Muscle layer of colon (tissue), 2 donors: ENCODE results near the gene KIF11.

Experiments
- H3K27ac ChIP-seq: one replicate; pipeline ENCODE4 v1.7.0; 2013; ENCODE audit warnings: low read depth, mild to moderate bottlenecking, low read length, moderate library complexity
- H3K27me3 ChIP-seq, 2 donors: one replicate each; pipeline ENCODE4 v1.7.0; 2013; ENCODE audit warnings: low read length in 2 of 2, mild to moderate bottlenecking in 2 of 2; ENCODE audit not compliant: insufficient read depth in 2 of 2, control insufficient read depth in 1 of 2
- H3K36me3 ChIP-seq: one replicate; pipeline ENCODE4 v1.7.0; 2013; ENCODE audit warnings: mild to moderate bottlenecking, low read length; ENCODE audit not compliant: insufficient read depth
- H3K4me1 ChIP-seq: one replicate; pipeline ENCODE4 v1.7.0; 2013; ENCODE audit warnings: mild to moderate bottlenecking, low read length; ENCODE audit not compliant: insufficient read depth
- H3K4me3 ChIP-seq, 2 donors: one replicate each; pipeline ENCODE4 v1.7.0; 2013; ENCODE audit warnings: low read length in 2 of 2, low read depth in 1 of 2, mild to moderate bottlenecking in 1 of 2, moderate library complexity in 1 of 2
- H3K9ac ChIP-seq: one replicate; pipeline ENCODE4 v1.7.0; 2013; ENCODE audit warnings: low read length
- H3K9me3 ChIP-seq: one replicate; pipeline ENCODE4 v1.7.0; 2013; ENCODE audit warnings: mild to moderate bottlenecking, low read length
- donor health status: abdominal sarcoma.
- donor health status: Adenocarcinoma of cecum.

The KIF11 gene

GRCh38 chr10:92592761-92593618 lies at the start of gene KIF11:
KIF11 (plus strand) TSS chr10:92593130; CDS start chr10:92593376, 246 bp downstream.
- Histone ChIP-seq H3K36me3 (no peaks in the 10 kb centered on the region), H3K4me1 (peaks cover 5% of the 10 kb centered on the region), H3K9ac (peak within 1 kb of the TSS; percentile 39), H3K27me3 (no peaks in the 10 kb centered on the region), H3K4me3 (peak within 1 kb of the TSS; percentile 61 to 69), H3K27ac (peak within 1 kb of the TSS; percentile 97), H3K9me3 (no peaks in the 10 kb centered on the region)

GRCh38 chr10:92544296-92544695 lies 48.6 kb upstream of the KIF11 start:
- Histone ChIP-seq H3K9me3 (no peaks in the 10 kb centered on the region), H3K4me1 (no peaks in the 10 kb centered on the region), H3K4me3 (no peak overlapping the region), H3K27me3 (no peaks in the 10 kb centered on the region), H3K36me3 (no peaks in the 10 kb centered on the region), H3K27ac (no peak overlapping the region), H3K9ac (no peak overlapping the region)

GRCh38 chr10:92545556-92545955 lies 47.4 kb upstream of the KIF11 start:
- Histone ChIP-seq H3K36me3 (no peaks in the 10 kb centered on the region), H3K27me3 (no peaks in the 10 kb centered on the region), H3K4me1 (no peaks in the 10 kb centered on the region), H3K4me3 (no peak overlapping the region), H3K9ac (no peak overlapping the region), H3K27ac (no peak overlapping the region), H3K9me3 (no peaks in the 10 kb centered on the region)

GRCh38 chr10:92547676-92548075 lies 45.3 kb upstream of the KIF11 start:
- Histone ChIP-seq H3K9ac (no peak overlapping the region), H3K4me1 (no peaks in the 10 kb centered on the region), H3K9me3 (no peaks in the 10 kb centered on the region), H3K27me3 (no peaks in the 10 kb centered on the region), H3K36me3 (peaks cover 7% of the 10 kb centered on the region), H3K4me3 (no peak overlapping the region), H3K27ac (no peak overlapping the region)

- Histone ChIP-seq H3K9ac (no peak overlapping the region), H3K9me3 (peaks cover 5% of the 10 kb centered on the region), H3K36me3 (peaks cover 21% of the 10 kb centered on the region), H3K27ac (no peak overlapping the region), H3K27me3 (no peaks in the 10 kb centered on the region), H3K4me1 (no peaks in the 10 kb centered on the region), H3K4me3 (no peak overlapping the region)
Measured at GRCh38 chr10:92550924-92551323, 42.0 kb upstream of the KIF11 start.

GRCh38 chr10:92552310-92552709 lies 40.6 kb upstream of the KIF11 start:
- Histone ChIP-seq H3K4me1 (no peaks in the 10 kb centered on the region), H3K4me3 (no peak overlapping the region), H3K9me3 (peaks cover 5% of the 10 kb centered on the region), H3K27me3 (no peaks in the 10 kb centered on the region), H3K27ac (no peak overlapping the region), H3K36me3 (peaks cover 21% of the 10 kb centered on the region), H3K9ac (no peak overlapping the region)

- no peaks in the 10 kb centered on the region for H3K4me1 ChIP-seq
- H3K27ac ChIP-seq: no peak overlapping the region
- peaks cover 5% of the 10 kb centered on the region for H3K9me3 ChIP-seq
- no peak overlapping the region for H3K9ac ChIP-seq
- H3K27me3 ChIP-seq: no peaks in the 10 kb centered on the region
- H3K36me3 ChIP-seq: peaks cover 23% of the 10 kb centered on the region
- no peak overlapping the region for H3K4me3 ChIP-seq
Measured at GRCh38 chr10:92553959-92554358, 39.0 kb upstream of the KIF11 start.

- Histone ChIP-seq H3K36me3 (peaks cover 20% of the 10 kb centered on the region), H3K4me3 (no peak overlapping the region), H3K27me3 (no peaks in the 10 kb centered on the region), H3K9ac (no peak overlapping the region), H3K9me3 (peaks cover 4% of the 10 kb centered on the region), H3K4me1 (no peaks in the 10 kb centered on the region), H3K27ac (no peak overlapping the region)
Measured at GRCh38 chr10:92559046-92559445, 33.9 kb upstream of the KIF11 start.

- H3K27me3 ChIP-seq: no peaks in the 10 kb centered on the region
- H3K4me3 ChIP-seq: no peak overlapping the region
- no peak overlapping the region for H3K27ac ChIP-seq
- no peaks in the 10 kb centered on the region for H3K9me3 ChIP-seq
- H3K4me1 ChIP-seq: no peaks in the 10 kb centered on the region
- no peak overlapping the region for H3K9ac ChIP-seq
- peaks cover 9% of the 10 kb centered on the region for H3K36me3 ChIP-seq
Measured at GRCh38 chr10:92562424-92562823, 30.5 kb upstream of the KIF11 start.

- Histone ChIP-seq H3K27ac (no peak overlapping the region), H3K27me3 (no peaks in the 10 kb centered on the region), H3K4me1 (peaks cover 18% of the 10 kb centered on the region), H3K9ac (no peak overlapping the region), H3K4me3 (no peak overlapping the region), H3K9me3 (no peaks in the 10 kb centered on the region), H3K36me3 (no peaks in the 10 kb centered on the region)
Measured at GRCh38 chr10:92567952-92568600, 24.9 kb upstream of the KIF11 start.

GRCh38 chr10:92569071-92569470 lies 23.9 kb upstream of the KIF11 start:
- H3K9me3 ChIP-seq: no peaks in the 10 kb centered on the region
- peaks cover 18% of the 10 kb centered on the region for H3K4me1 ChIP-seq
- H3K4me3 ChIP-seq: no peak overlapping the region
- H3K9ac ChIP-seq: no peak overlapping the region
- H3K27ac ChIP-seq: no peak overlapping the region
- H3K27me3 ChIP-seq: no peaks in the 10 kb centered on the region
- no peaks in the 10 kb centered on the region for H3K36me3 ChIP-seq
